SK-N-SH (cell line): Measurements from ENCODE around the gene GJB2. TPM values are rescaled to one million over a fixed set of nuclear protein-coding genes. Genes with fewer than 3 reads are reported as not detected.

ENCODE experiments used
- CTCF ChIA-PET: fragments of 300-600, 350-600 bp; formaldehyde crosslinking; extraction: SDS; loops from one replicate; lab custom pipeline; 2021; lab: Yijun Ruan, JAX
- POLR2A ChIA-PET: fragments of 350-600 bp; sonication (Branson Sonifier 250); formaldehyde crosslinking; extraction: SDS; loops from one replicate; lab custom pipeline; 2020; ENCODE audit warnings: antibody characterized with exemption, inconsistent platforms; lab: Yijun Ruan, JAX
- DNase-seq: peaks from one replicate; pipeline ENCODE4 v3.0.0; 2012
- H2AFZ ChIP-seq: fragments of 200-600 bp; sonication (generic); 2 replicates; pipeline ENCODE4 v1.8.1; 2016; ENCODE audit warnings: antibody characterized with exemption, mild to moderate bottlenecking, low read depth
- H3F3A ChIP-seq: fragments of 200-600 bp; sonication (generic); replicated peaks from 2 replicates; pipeline ENCODE3; 2016; ENCODE audit warnings: antibody characterized with exemption, mild to moderate bottlenecking; ENCODE audit not compliant: insufficient read depth
- H3K27ac ChIP-seq, 2 experiments: fragments of 200-500 bp in 1 of 2; fragments of 200-600 bp in 1 of 2; sonication (Bioruptor generic) in 1 of 2; sonication (generic), shearing (Covaris generic) in 1 of 2; 2 replicates each; pipeline versions ENCODE4 v1.5.1 to v1.6.1; 2014 to 2016; ENCODE audit warnings: low read depth in 2 of 2, inconsistent platforms in 1 of 2, low read length in 1 of 2, mild to moderate bottlenecking in 1 of 2, mixed read lengths in 1 of 2
- H3K27me3 ChIP-seq: fragments of 200-600 bp; sonication (generic), shearing (Covaris generic); 2 replicates; pipeline ENCODE4 v1.6.1; 2016; ENCODE audit warnings: mixed run types; ENCODE audit not compliant: insufficient read depth
- H3K36me3 ChIP-seq, 2 experiments: fragments of 200-500 bp in 1 of 2; fragments of 200-600 bp in 1 of 2; sonication (Bioruptor generic) in 1 of 2; sonication (generic) in 1 of 2; replicated peaks in 1 of 2; 2 replicates each; pipeline versions ENCODE3 to v1.5.1; 2014 to 2016; ENCODE audit warnings: low read length in 1 of 2, mild to moderate bottlenecking in 1 of 2; ENCODE audit not compliant: insufficient read depth in 2 of 2, control insufficient read depth in 1 of 2
- H3K4me1 ChIP-seq, 2 experiments: fragments of 200-500 bp in 1 of 2; fragments of 200-600 bp in 1 of 2; sonication (Bioruptor generic) in 1 of 2; sonication (generic), shearing (Covaris generic) in 1 of 2; 2 replicates each; pipeline versions ENCODE4 v1.5.1 to v1.6.1; 2014 to 2016; ENCODE audit warnings: low read depth in 1 of 2, low read length in 1 of 2, mixed run types in 1 of 2; ENCODE audit not compliant: insufficient read depth in 2 of 2, control insufficient read depth in 1 of 2
- H3K4me2 ChIP-seq: fragments of 200-600 bp; sonication (generic), shearing (Covaris generic); 2 replicates; pipeline ENCODE4 v1.6.1; 2017; ENCODE audit warnings: mixed run types
- H3K4me3 ChIP-seq, 2 experiments: fragments of 200-500 bp in 1 of 2; fragments of 200-600 bp in 1 of 2; sonication (Bioruptor generic) in 1 of 2; sonication (generic), shearing (Covaris generic) in 1 of 2; 2 replicates each; pipeline versions ENCODE4 v1.5.1 to v1.8.1; 2014 to 2016; ENCODE audit warnings: low read depth in 2 of 2, inconsistent platforms in 1 of 2, low read length in 1 of 2, mild to moderate bottlenecking in 1 of 2, mixed read lengths in 1 of 2, moderate library complexity in 1 of 2
- H3K79me2 ChIP-seq: fragments of 200-600 bp; sonication (generic); 2 replicates; pipeline ENCODE4 v1.8.1; 2017; ENCODE audit warnings: mild to moderate bottlenecking; ENCODE audit not compliant: insufficient read depth
- H3K9ac ChIP-seq: fragments of 200-600 bp; sonication (generic); 2 replicates; pipeline ENCODE4 v1.6.1; 2017; ENCODE audit warnings: mixed run types
- H3K9me2 ChIP-seq: fragments of 200-600 bp; sonication (generic); 2 replicates; pipeline ENCODE4 v1.6.1; 2017; ENCODE audit warnings: mixed run types
- H3K9me3 ChIP-seq: fragments of 200-600 bp; sonication (generic); 2 replicates; pipeline ENCODE4 v1.6.1; 2017; ENCODE audit warnings: mixed run types, mild to moderate bottlenecking, moderate library complexity
- H4K20me1 ChIP-seq: fragments of 200-600 bp; sonication (generic); 2 replicates; pipeline ENCODE4 v1.6.1; 2017; ENCODE audit warnings: mild to moderate bottlenecking, mixed run types; ENCODE audit not compliant: insufficient read depth
- ELF1 ChIP-seq: IDR thresholded peaks from 2 replicates; pipeline ENCODE4 v1.4.0; 2012
- EZH2phosphoT487 ChIP-seq: fragments of 200-600 bp; sonication (generic); IDR thresholded peaks from 2 replicates; pipeline ENCODE4 v1.6.1; 2017; ENCODE audit warnings: low read depth, mixed run types, mild to moderate bottlenecking, antibody characterized with exemption, moderate library complexity, borderline replicate concordance
- FOSL2 ChIP-seq: IDR thresholded peaks from 2 replicates; pipeline ENCODE4 v1.4.0; 2012; ENCODE audit warnings: low read depth, mild to moderate bottlenecking, moderate library complexity, borderline replicate concordance
- FOXM1 ChIP-seq: IDR thresholded peaks from 2 replicates; pipeline ENCODE4 v1.4.0; 2012; ENCODE audit warnings: low read depth, mild to moderate bottlenecking
- GABPA ChIP-seq: IDR thresholded peaks from 2 replicates; pipeline ENCODE4 v1.4.0; 2012; ENCODE audit warnings: low read depth, mild to moderate bottlenecking
- GATA2 ChIP-seq: sonication (generic); formaldehyde crosslinking; IDR thresholded peaks from 2 replicates; pipeline ENCODE4 v1.5.0; 2020; ENCODE audit warnings: mild to moderate bottlenecking, missing genetic modification reagents
- JUND ChIP-seq: IDR thresholded peaks from 2 replicates; pipeline ENCODE4 v1.4.0; 2012
- MEF2A ChIP-seq: IDR thresholded peaks from 2 replicates; pipeline ENCODE4 v1.4.0; 2012; ENCODE audit warnings: low read depth, borderline replicate concordance
- NRF1 ChIP-seq: IDR thresholded peaks from 2 replicates; pipeline ENCODE4 v1.6.1; 2012; ENCODE audit warnings: low read depth, mild to moderate bottlenecking, low read length
- RAD21 ChIP-seq: IDR thresholded peaks from 2 replicates; pipeline ENCODE4 v1.6.1; 2012; ENCODE audit warnings: mild to moderate bottlenecking, low read length
- RCOR1 ChIP-seq: fragments of 150-350 bp; IDR thresholded peaks from 2 replicates; pipeline ENCODE4 v1.6.1; 2017; ENCODE audit warnings: antibody characterized with exemption, low read length
- SMC3 ChIP-seq: IDR thresholded peaks from 2 replicates; pipeline ENCODE4 v1.6.1; 2012; ENCODE audit warnings: low read depth, low read length, improper control_type of control experiment
- TAF1 ChIP-seq: IDR thresholded peaks from 2 replicates; pipeline ENCODE4 v1.6.1; 2012; ENCODE audit warnings: low read depth, mild to moderate bottlenecking, low read length, moderate library complexity, borderline replicate concordance
- TCF12 ChIP-seq: IDR thresholded peaks from 2 replicates; pipeline ENCODE4 v1.4.0; 2012
- TEAD4 ChIP-seq: IDR thresholded peaks from 2 replicates; pipeline ENCODE4 v1.4.0; 2012; ENCODE audit warnings: mild to moderate bottlenecking, borderline replicate concordance; ENCODE audit not compliant: insufficient read depth
- WGBS: methylation state at CpG from one replicate; pipeline ENCODE4 v1.1.6; 2017; ENCODE audit warnings: low lambda C conversion rate; 5-methylcytosine and 5-hydroxymethylcytosine counted together
- polyA plus RNA-seq, 3 experiments: library from polyadenylated mRNA; depleted of rRNA; stranded (reverse); fragments of >200 nt; gene quantifications; 2 replicates each; pipeline ENCODE4 v1.2.3, GENCODE V29; 2012
- TF ChIP-seq, protein P1 (sequence below): fragments of 200-600 bp; sonication (generic); IDR thresholded peaks from 2 replicates; pipeline ENCODE4 v1.6.1; 2017; ENCODE audit warnings: antibody characterized with exemption, mild to moderate bottlenecking, moderate library complexity
- TF ChIP-seq, protein P2 (sequence below): IDR thresholded peaks from 2 replicates; pipeline ENCODE4 v1.4.0; 2012; ENCODE audit warnings: low read depth
- TF ChIP-seq, protein P3 (sequence below): IDR thresholded peaks from 2 replicates; pipeline ENCODE4 v1.6.1; 2012; ENCODE audit warnings: mild to moderate bottlenecking, low read depth, low read length, moderate library complexity
- TF ChIP-seq, protein P4 (sequence below): IDR thresholded peaks from 2 replicates; pipeline ENCODE4 v1.4.0; 2012; ENCODE audit warnings: low read depth, borderline replicate concordance

Gene GJB2
- polyA plus RNA-seq, 1 of the 3 experiments (the other 2 are of a cell fraction) = not detected

DNA sequence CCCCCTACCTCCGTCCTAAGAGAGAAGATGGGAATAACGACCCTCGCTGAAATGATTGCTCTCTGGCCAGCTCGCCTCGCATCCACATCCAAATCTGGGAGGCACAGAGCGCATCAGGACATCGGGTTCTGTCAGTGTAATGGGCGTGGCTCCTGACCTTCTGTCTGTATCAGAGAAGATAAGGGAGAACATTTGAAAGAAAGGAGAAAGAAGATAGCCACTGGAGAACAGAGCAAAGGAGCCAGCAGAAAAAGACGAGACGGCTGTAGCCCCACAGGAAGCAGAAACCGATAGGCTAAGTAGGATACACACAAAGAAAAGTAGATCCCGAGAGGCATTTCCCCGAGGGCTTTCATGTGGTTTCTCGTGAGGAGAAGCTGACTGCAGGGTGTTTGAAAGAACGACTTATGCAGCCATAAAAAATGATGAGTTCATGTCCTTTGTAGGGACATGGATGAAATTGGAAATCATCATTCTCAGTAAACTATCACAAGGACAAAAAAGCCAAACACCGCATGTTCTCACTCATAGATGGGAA lies 14.0 kb upstream of the GJB2 start:
- H3K27me3 ChIP-seq = peaks cover 70% of the 10 kb centered on the region
- H3K4me3 ChIP-seq = no peak overlapping the region
- no peak for DNase-seq
- H2AFZ ChIP-seq = no peak overlapping the region
- no peaks in the 10 kb centered on the region for H4K20me1 ChIP-seq
- H3F3A ChIP-seq = no peaks in the 10 kb centered on the region
- CTCF ChIA-PET = interaction anchor here (1.0 to 1.3 kb wide), 2 partner anchors 9 to 10 kb away, joined by 3 to 5 read pairs; no protein-coding TSS in a partner anchor
- 10% methylated on average over 16 of the region's 16 CpGs for WGBS
- H3K9me2 ChIP-seq = no peaks in the 10 kb centered on the region
- H3K79me2 ChIP-seq = no peaks in the 10 kb centered on the region
- no peaks in the 10 kb centered on the region for H3K4me1 ChIP-seq
- no peaks in the 10 kb centered on the region for H3K36me3 ChIP-seq
- no peak overlapping the region for H3K27ac ChIP-seq
- TF ChIP-seq GATA2 = no peak
- no peak for TF ChIP-seq SMC3
- no peak for TF ChIP-seq TAF1
- no peak for TF ChIP-seq MEF2A
- no peak for TF ChIP-seq FOXM1
- TF ChIP-seq, protein P1, sequence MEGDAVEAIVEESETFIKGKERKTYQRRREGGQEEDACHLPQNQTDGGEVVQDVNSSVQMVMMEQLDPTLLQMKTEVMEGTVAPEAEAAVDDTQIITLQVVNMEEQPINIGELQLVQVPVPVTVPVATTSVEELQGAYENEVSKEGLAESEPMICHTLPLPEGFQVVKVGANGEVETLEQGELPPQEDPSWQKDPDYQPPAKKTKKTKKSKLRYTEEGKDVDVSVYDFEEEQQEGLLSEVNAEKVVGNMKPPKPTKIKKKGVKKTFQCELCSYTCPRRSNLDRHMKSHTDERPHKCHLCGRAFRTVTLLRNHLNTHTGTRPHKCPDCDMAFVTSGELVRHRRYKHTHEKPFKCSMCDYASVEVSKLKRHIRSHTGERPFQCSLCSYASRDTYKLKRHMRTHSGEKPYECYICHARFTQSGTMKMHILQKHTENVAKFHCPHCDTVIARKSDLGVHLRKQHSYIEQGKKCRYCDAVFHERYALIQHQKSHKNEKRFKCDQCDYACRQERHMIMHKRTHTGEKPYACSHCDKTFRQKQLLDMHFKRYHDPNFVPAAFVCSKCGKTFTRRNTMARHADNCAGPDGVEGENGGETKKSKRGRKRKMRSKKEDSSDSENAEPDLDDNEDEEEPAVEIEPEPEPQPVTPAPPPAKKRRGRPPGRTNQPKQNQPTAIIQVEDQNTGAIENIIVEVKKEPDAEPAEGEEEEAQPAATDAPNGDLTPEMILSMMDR = no peak
- TF ChIP-seq EZH2phosphoT487 = no peak
- TF ChIP-seq, all 33 proteins: peak for 0
- Histone ChIP-seq H3K9me3 (no peaks in the 10 kb centered on the region), H3K4me2 (no peak overlapping the region), H3K9ac (no peak overlapping the region)
- POLR2A ChIA-PET = no interaction called here

DNA sequence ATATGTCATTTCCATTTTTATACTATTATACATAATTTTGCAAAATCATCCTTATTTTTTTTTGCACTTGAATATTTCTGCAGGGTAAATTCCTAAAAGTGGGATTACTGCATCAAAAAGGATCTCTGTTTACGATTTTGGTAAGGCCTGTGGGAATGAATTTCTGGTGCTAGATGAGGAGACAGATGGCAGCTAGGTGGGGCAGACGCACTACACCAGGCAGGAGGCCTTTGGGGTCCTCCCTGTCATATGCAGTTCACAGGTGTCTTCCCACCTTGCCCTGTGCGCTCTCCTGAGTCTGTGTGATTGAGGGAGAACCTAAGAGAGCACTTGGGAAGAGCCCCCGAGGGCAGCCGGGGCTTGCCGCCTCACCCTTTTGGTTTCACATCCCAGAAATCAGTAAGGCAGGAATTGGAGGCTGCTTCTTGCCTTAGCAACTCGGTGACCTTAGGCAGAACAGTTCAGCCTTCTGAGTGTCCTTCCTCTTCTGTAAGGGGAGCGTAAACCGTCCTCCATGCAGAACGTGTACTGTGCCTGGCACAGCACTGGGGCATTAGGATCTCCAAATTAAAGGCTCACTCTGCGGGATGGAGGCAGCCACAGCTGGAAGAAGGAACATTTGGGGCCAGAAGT lies 13.4 kb upstream of the GJB2 start:
- Histone ChIP-seq H3K9me2 (no peaks in the 10 kb centered on the region), H3K4me1 (no peaks in the 10 kb centered on the region), H3K79me2 (no peaks in the 10 kb centered on the region), H3K9ac (no peak overlapping the region), H3K27me3 (peaks cover 66% of the 10 kb centered on the region), H3K36me3 (no peaks in the 10 kb centered on the region), H3K27ac (no peak overlapping the region), H3K4me3 (no peak overlapping the region), H3F3A (no peaks in the 10 kb centered on the region), H3K9me3 (peaks cover 5% of the 10 kb centered on the region; the same call in 1 of the 2 replicates), H4K20me1 (no peaks in the 10 kb centered on the region), H2AFZ (no peak overlapping the region), H3K4me2 (no peak overlapping the region)
- 17% methylated on average over 6 of the region's 11 CpGs for WGBS
- ChIA-PET CTCF (interaction anchor here (1.3 kb wide), 1 partner anchor 9 kb away, joined by 5 read pairs; no protein-coding TSS in a partner anchor), POLR2A (no interaction called here)
- DNase-seq = no peak
- TF ChIP-seq FOSL2 (no peak), ELF1 (no peak), RCOR1 (no peak), TEAD4 (no peak), GABPA (no peak), RAD21 (no peak), TAF1 (no peak), JUND (no peak), NRF1 (no peak), SMC3 (no peak), TCF12 (no peak)
- TF ChIP-seq, protein P2, sequence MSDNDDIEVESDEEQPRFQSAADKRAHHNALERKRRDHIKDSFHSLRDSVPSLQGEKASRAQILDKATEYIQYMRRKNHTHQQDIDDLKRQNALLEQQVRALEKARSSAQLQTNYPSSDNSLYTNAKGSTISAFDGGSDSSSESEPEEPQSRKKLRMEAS = no peak
- TF ChIP-seq, protein P3, sequence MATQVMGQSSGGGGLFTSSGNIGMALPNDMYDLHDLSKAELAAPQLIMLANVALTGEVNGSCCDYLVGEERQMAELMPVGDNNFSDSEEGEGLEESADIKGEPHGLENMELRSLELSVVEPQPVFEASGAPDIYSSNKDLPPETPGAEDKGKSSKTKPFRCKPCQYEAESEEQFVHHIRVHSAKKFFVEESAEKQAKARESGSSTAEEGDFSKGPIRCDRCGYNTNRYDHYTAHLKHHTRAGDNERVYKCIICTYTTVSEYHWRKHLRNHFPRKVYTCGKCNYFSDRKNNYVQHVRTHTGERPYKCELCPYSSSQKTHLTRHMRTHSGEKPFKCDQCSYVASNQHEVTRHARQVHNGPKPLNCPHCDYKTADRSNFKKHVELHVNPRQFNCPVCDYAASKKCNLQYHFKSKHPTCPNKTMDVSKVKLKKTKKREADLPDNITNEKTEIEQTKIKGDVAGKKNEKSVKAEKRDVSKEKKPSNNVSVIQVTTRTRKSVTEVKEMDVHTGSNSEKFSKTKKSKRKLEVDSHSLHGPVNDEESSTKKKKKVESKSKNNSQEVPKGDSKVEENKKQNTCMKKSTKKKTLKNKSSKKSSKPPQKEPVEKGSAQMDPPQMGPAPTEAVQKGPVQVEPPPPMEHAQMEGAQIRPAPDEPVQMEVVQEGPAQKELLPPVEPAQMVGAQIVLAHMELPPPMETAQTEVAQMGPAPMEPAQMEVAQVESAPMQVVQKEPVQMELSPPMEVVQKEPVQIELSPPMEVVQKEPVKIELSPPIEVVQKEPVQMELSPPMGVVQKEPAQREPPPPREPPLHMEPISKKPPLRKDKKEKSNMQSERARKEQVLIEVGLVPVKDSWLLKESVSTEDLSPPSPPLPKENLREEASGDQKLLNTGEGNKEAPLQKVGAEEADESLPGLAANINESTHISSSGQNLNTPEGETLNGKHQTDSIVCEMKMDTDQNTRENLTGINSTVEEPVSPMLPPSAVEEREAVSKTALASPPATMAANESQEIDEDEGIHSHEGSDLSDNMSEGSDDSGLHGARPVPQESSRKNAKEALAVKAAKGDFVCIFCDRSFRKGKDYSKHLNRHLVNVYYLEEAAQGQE = no peak
- TF ChIP-seq, protein P4, sequence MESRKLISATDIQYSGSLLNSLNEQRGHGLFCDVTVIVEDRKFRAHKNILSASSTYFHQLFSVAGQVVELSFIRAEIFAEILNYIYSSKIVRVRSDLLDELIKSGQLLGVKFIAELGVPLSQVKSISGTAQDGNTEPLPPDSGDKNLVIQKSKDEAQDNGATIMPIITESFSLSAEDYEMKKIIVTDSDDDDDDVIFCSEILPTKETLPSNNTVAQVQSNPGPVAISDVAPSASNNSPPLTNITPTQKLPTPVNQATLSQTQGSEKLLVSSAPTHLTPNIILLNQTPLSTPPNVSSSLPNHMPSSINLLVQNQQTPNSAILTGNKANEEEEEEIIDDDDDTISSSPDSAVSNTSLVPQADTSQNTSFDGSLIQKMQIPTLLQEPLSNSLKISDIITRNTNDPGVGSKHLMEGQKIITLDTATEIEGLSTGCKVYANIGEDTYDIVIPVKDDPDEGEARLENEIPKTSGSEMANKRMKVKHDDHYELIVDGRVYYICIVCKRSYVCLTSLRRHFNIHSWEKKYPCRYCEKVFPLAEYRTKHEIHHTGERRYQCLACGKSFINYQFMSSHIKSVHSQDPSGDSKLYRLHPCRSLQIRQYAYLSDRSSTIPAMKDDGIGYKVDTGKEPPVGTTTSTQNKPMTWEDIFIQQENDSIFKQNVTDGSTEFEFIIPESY = no peak
